HEK293 (cell line): ENCODE measurements around the gene PPOX.

ENCODE experiments used
- AEBP2 ChIP-seq: fragments of 450-650 bp; formaldehyde crosslinking; IDR thresholded peaks from 2 replicates; pipeline ENCODE4 v1.5.1; 2016; ENCODE audit warnings: missing biosample characterization, missing genetic modification characterization, borderline replicate concordance
- CTCF ChIP-seq: fragments of 450-650 bp; formaldehyde crosslinking; IDR thresholded peaks from 2 replicates; pipeline ENCODE4 v1.5.1; 2016; ENCODE audit warnings: missing biosample characterization, missing genetic modification characterization
- KLF1 ChIP-seq: fragments of 450-650 bp; formaldehyde crosslinking; IDR thresholded peaks from 2 replicates; pipeline ENCODE4 v1.5.1; 2016; ENCODE audit warnings: missing biosample characterization, missing genetic modification characterization
- SETDB1 ChIP-seq: IDR thresholded peaks from one replicate; pipeline ENCODE4 v1.6.1; 2017; ENCODE audit warnings: mild to moderate bottlenecking, low read length, moderate library complexity, mixed read lengths; ENCODE audit not compliant: insufficient read length
- TCF7L2 ChIP-seq: IDR thresholded peaks from 2 replicates; pipeline ENCODE4 v1.6.1; 2011; ENCODE audit warnings: low read depth, mild to moderate bottlenecking, inconsistent platforms, low read length, moderate library complexity, borderline replicate concordance
- ZFP3 ChIP-seq: fragments of 450-650 bp; formaldehyde crosslinking; IDR thresholded peaks from 2 replicates; pipeline ENCODE4 v1.5.1; 2016; ENCODE audit warnings: low read depth, missing biosample characterization, missing genetic modification characterization
- ZNF174 ChIP-seq: fragments of 450-650 bp; formaldehyde crosslinking; IDR thresholded peaks from 2 replicates; pipeline ENCODE4 v1.5.0; 2017; ENCODE audit warnings: missing biosample characterization, mild to moderate bottlenecking, missing genetic modification characterization
- ZNF394 ChIP-seq: fragments of 450-650 bp; formaldehyde crosslinking; IDR thresholded peaks from 2 replicates; pipeline ENCODE4 v1.5.1; 2016; ENCODE audit warnings: missing biosample characterization, missing genetic modification characterization, mild to moderate bottlenecking, moderate library complexity, borderline replicate concordance
- ZNF777 ChIP-seq: fragments of 450-650 bp; formaldehyde crosslinking; IDR thresholded peaks from 2 replicates; pipeline ENCODE4 v1.5.1; 2017; ENCODE audit warnings: missing biosample characterization, missing genetic modification characterization, borderline replicate concordance
- TF ChIP-seq, protein P1 (sequence below): fragments of 450-650 bp; formaldehyde crosslinking; IDR thresholded peaks from 2 replicates; pipeline ENCODE4 v1.5.1; 2016; ENCODE audit warnings: missing biosample characterization, missing genetic modification characterization, low read depth
- TF ChIP-seq, protein P2 (sequence below): fragments of 450-650 bp; formaldehyde crosslinking; conservative IDR thresholded peaks from 2 replicates; pipeline ENCODE4 v1.5.1; 2016; ENCODE audit warnings: low read depth, missing biosample characterization, missing genetic modification characterization

GRCh38 chr1:161207173-161207572, 40.9 kb downstream of the PPOX start:
- TF ChIP-seq CTCF (tag by site-specific recombination): no peak
- TF ChIP-seq SETDB1: no peak
- TF ChIP-seq, protein P1, sequence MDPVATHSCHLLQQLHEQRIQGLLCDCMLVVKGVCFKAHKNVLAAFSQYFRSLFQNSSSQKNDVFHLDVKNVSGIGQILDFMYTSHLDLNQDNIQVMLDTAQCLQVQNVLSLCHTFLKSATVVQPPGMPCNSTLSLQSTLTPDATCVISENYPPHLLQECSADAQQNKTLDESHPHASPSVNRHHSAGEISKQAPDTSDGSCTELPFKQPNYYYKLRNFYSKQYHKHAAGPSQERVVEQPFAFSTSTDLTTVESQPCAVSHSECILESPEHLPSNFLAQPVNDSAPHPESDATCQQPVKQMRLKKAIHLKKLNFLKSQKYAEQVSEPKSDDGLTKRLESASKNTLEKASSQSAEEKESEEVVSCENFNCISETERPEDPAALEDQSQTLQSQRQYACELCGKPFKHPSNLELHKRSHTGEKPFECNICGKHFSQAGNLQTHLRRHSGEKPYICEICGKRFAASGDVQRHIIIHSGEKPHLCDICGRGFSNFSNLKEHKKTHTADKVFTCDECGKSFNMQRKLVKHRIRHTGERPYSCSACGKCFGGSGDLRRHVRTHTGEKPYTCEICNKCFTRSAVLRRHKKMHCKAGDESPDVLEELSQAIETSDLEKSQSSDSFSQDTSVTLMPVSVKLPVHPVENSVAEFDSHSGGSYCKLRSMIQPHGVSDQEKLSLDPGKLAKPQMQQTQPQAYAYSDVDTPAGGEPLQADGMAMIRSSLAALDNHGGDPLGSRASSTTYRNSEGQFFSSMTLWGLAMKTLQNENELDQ: no peak
- TF ChIP-seq, protein P2, sequence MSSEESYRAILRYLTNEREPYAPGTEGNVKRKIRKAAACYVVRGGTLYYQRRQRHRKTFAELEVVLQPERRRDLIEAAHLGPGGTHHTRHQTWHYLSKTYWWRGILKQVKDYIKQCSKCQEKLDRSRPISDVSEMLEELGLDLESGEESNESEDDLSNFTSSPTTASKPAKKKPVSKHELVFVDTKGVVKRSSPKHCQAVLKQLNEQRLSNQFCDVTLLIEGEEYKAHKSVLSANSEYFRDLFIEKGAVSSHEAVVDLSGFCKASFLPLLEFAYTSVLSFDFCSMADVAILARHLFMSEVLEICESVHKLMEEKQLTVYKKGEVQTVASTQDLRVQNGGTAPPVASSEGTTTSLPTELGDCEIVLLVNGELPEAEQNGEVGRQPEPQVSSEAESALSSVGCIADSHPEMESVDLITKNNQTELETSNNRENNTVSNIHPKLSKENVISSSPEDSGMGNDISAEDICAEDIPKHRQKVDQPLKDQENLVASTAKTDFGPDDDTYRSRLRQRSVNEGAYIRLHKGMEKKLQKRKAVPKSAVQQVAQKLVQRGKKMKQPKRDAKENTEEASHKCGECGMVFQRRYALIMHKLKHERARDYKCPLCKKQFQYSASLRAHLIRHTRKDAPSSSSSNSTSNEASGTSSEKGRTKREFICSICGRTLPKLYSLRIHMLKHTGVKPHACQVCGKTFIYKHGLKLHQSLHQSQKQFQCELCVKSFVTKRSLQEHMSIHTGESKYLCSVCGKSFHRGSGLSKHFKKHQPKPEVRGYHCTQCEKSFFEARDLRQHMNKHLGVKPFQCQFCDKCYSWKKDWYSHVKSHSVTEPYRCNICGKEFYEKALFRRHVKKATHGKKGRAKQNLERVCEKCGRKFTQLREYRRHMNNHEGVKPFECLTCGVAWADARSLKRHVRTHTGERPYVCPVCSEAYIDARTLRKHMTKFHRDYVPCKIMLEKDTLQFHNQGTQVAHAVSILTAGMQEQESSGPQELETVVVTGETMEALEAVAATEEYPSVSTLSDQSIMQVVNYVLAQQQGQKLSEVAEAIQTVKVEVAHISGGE (tag by site-specific recombination): no peak
- no peak for TF ChIP-seq ZNF394 (tag by site-specific recombination)
- TF ChIP-seq ZNF777: no peak
- no peak for TF ChIP-seq KLF1 (tag by site-specific recombination)
- no peak for TF ChIP-seq AEBP2 (tag by site-specific recombination)
- TF ChIP-seq ZFP3 (tag by site-specific recombination): no peak
- TF ChIP-seq TCF7L2: no peak
- TF ChIP-seq ZNF174 (tag by site-specific recombination): no peak
